PC-3 (cell line): ENCODE data around the gene CALML4. TPM values are rescaled to one million over a fixed set of nuclear protein-coding genes. Genes with fewer than 3 reads are reported as not detected.

ENCODE experiments used
- ATAC-seq: fragments of 200-7000 bp; cut with Tn5 transposase; 2 replicates; pipeline ENCODE4 v1.9.1; 2020; ENCODE audit warnings: mild to moderate bottlenecking, moderate library complexity
- BruUV-seq: library from RNA; stranded (reverse); fragments of 400-500 nt; replicated peaks from 2 replicates; lab custom pipeline; 2021; lab: Mats Ljungman, UMichigan
- CTCF ChIA-PET: fragments of 300-600 bp; sonication (Branson Sonifier 250); formaldehyde crosslinking; loops from one replicate; lab custom pipeline; 2022; ENCODE audit warnings: antibody characterized with exemption; lab: Charles Lee
- POLR2A ChIA-PET: fragments of 300-600 bp; sonication (Branson Sonifier 250); formaldehyde crosslinking; loops from one replicate; lab custom pipeline; 2022; ENCODE audit warnings: antibody characterized with exemption; ENCODE audit not compliant: unreplicated experiment; lab: Charles Lee
- DNase-seq: peaks from one replicate; pipeline ENCODE4 v3.0.0-alpha.2; 2015
- H2AFZ ChIP-seq: fragments of 300-600 bp; sonication (generic); 2 replicates; pipeline ENCODE4 v1.6.0; 2016; ENCODE audit warnings: antibody characterized with exemption, low read length
- H3F3A ChIP-seq: fragments of 300-600 bp; sonication (generic); one replicate; pipeline ENCODE4 v1.6.0; 2017; ENCODE audit warnings: antibody characterized with exemption, low read length, control low read depth, mild to moderate bottlenecking; ENCODE audit not compliant: unreplicated experiment
- H3K27ac ChIP-seq: fragments of 300-600 bp; sonication (generic); 2 replicates; pipeline ENCODE4 v1.5.1; 2016; ENCODE audit warnings: mild to moderate bottlenecking, low read length
- H3K27me3 ChIP-seq: fragments of 300-600 bp; sonication (generic); 2 replicates; pipeline ENCODE4 v1.6.1; 2016; ENCODE audit warnings: low read length, mixed read lengths
- H3K36me3 ChIP-seq: fragments of 300-600 bp; sonication (generic); 2 replicates; pipeline ENCODE4 v1.6.1; 2016; ENCODE audit warnings: low read depth, mixed run types, low read length, mixed read lengths
- H3K4me1 ChIP-seq: fragments of 300-600 bp; sonication (generic); 2 replicates; pipeline ENCODE4 v1.5.1; 2016; ENCODE audit warnings: low read length; ENCODE audit not compliant: insufficient read depth
- H3K4me2 ChIP-seq: fragments of 300-600 bp; sonication (generic); 2 replicates; pipeline ENCODE4 v1.6.0; 2016; ENCODE audit warnings: low read length
- H3K4me3 ChIP-seq: fragments of 300-600 bp; sonication (generic); 2 replicates; pipeline ENCODE4 v1.5.1; 2016; ENCODE audit warnings: mild to moderate bottlenecking, low read length, mixed read lengths
- H3K79me2 ChIP-seq: fragments of 300-600 bp; sonication (generic); 2 replicates; pipeline ENCODE4 v1.6.1; 2017; ENCODE audit warnings: low read length, mixed read lengths
- H3K9ac ChIP-seq: fragments of 300-600 bp; sonication (generic); 2 replicates; pipeline ENCODE4 v1.6.0; 2016; ENCODE audit warnings: mild to moderate bottlenecking, low read length
- H3K9me2 ChIP-seq: fragments of 300-600 bp; sonication (generic); replicated peaks from 2 replicates; pipeline ENCODE4 v1.6.1; 2016; ENCODE audit warnings: mixed run types, low read length, mixed read lengths
- H3K9me3 ChIP-seq: fragments of 300-600 bp; sonication (generic); 2 replicates; pipeline ENCODE4 v1.6.1; 2016; ENCODE audit warnings: low read length, mixed read lengths
- H4K20me1 ChIP-seq: fragments of 300-600 bp; sonication (generic); 2 replicates; pipeline ENCODE4 v1.6.1; 2016; ENCODE audit warnings: low read length, mixed read lengths
- EZH2 ChIP-seq: fragments of 300-600 bp; sonication (generic); IDR thresholded peaks from one replicate; pipeline ENCODE4 v1.6.1; 2017; ENCODE audit warnings: antibody characterized with exemption, mild to moderate bottlenecking, low read length; ENCODE audit not compliant: unreplicated experiment
- EZH2phosphoT487 ChIP-seq: fragments of 300-600 bp; sonication (generic); IDR thresholded peaks from 2 replicates; pipeline ENCODE4 v1.6.1; 2018; ENCODE audit warnings: mild to moderate bottlenecking, antibody characterized with exemption, low read length, borderline replicate concordance
- intact Hi-C: fragments of 100-400 bp; cut with micrococcal nuclease; formaldehyde crosslinking; loops from 2 replicates; pipeline ENCODE4 v1.9.0; 2023
- total RNA-seq: library from RNA; depleted of rRNA; stranded (reverse); fragments of >200 nt; gene quantifications from 2 replicates; pipeline ENCODE4 v1.2.3, GENCODE V29; 2014
- TF ChIP-seq, protein P1 (sequence below): fragments of 300-600 bp; sonication (generic); conservative IDR thresholded peaks from 2 replicates; pipeline ENCODE4 v1.5.1; 2017; ENCODE audit warnings: antibody characterized with exemption, low read depth, mild to moderate bottlenecking, low read length

Gene CALML4
- total RNA-seq, 1 experiment from 2014 or later = 4.8 TPM

GRCh38 chr15:68154923-68155559 lies 50.1 kb downstream of the CALML4 start:
- POLR2A ChIA-PET = interaction anchor here (0.5 kb wide), 1 partner anchor 47 kb away, joined by 4 read pairs; no protein-coding TSS in a partner anchor
- Histone ChIP-seq H3K9ac (no peak overlapping the region), H3K4me3 (no peak overlapping the region), H3K4me1 (no peaks in the 10 kb centered on the region), H3K27ac (no peak overlapping the region), H3K27me3 (no peaks in the 10 kb centered on the region), H3K9me2 (no peaks in the 10 kb centered on the region), H3K36me3 (peaks cover 3% of the 10 kb centered on the region; the same call in 1 of the 2 replicates), H3K79me2 (no peaks in the 10 kb centered on the region), H3F3A (no peaks in the 10 kb centered on the region), H3K9me3 (no peaks in the 10 kb centered on the region), H4K20me1 (no peaks in the 10 kb centered on the region), H2AFZ (no peak overlapping the region), H3K4me2 (no peak overlapping the region)
- ATAC-seq (0 out of 2 replicates have a peak, but pooled peaks have one; percentile 35), DNase-seq (peak; percentile 71)
- TF ChIP-seq EZH2phosphoT487 = no peak
- TF ChIP-seq, protein P1, sequence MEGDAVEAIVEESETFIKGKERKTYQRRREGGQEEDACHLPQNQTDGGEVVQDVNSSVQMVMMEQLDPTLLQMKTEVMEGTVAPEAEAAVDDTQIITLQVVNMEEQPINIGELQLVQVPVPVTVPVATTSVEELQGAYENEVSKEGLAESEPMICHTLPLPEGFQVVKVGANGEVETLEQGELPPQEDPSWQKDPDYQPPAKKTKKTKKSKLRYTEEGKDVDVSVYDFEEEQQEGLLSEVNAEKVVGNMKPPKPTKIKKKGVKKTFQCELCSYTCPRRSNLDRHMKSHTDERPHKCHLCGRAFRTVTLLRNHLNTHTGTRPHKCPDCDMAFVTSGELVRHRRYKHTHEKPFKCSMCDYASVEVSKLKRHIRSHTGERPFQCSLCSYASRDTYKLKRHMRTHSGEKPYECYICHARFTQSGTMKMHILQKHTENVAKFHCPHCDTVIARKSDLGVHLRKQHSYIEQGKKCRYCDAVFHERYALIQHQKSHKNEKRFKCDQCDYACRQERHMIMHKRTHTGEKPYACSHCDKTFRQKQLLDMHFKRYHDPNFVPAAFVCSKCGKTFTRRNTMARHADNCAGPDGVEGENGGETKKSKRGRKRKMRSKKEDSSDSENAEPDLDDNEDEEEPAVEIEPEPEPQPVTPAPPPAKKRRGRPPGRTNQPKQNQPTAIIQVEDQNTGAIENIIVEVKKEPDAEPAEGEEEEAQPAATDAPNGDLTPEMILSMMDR = peak; percentile 87
- BruUV-seq = no TSS peak
- intact Hi-C loops = loop anchor here (1.0 to 10.0 kb wide), 5 partner anchors 60 to 313 kb away; partner anchors contain the start of gene RNU6-1
- CTCF ChIA-PET = interaction anchor here (0.6 to 1.5 kb wide), 5 partner anchors 10 to 292 kb away, joined by 3 to 6 read pairs (median 4); no protein-coding TSS in a partner anchor

DNA sequence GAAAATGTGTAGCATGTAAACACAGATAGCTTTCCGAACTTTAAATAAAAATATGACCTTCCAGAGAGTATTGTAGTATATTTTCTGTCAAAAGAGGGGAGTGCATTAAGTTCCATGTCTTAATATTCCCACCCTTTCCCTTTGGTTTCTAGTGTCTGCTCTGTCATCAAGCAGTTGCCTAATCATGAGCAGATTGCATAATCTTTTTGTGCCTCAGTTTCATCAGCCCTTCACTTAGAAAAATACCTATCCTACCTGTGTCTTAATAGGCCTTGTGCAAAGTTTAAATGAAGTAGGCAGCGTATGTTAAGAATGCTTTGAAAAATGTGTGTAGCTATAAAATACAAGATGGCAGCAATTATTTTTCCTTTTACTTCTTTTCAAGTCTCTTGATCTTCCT lies 52.8 kb downstream of the CALML4 start:
- H3K4me2 ChIP-seq = no peak overlapping the region
- CTCF ChIA-PET = no interaction called here

More for the DNA sequence above, 52.8 kb downstream of the CALML4 start:
- Histone ChIP-seq H4K20me1 (no peaks in the 10 kb centered on the region), H3K27ac (no peak overlapping the region), H3K9ac (no peak overlapping the region), H3K9me3 (no peaks in the 10 kb centered on the region), H3F3A (no peaks in the 10 kb centered on the region), H3K4me3 (no peak overlapping the region), H2AFZ (no peak overlapping the region), H3K4me1 (peaks cover 10% of the 10 kb centered on the region), H3K79me2 (no peaks in the 10 kb centered on the region), H3K9me2 (no peaks in the 10 kb centered on the region), H3K36me3 (peaks cover 3% of the 10 kb centered on the region; the same call in 1 of the 2 replicates), H3K27me3 (no peaks in the 10 kb centered on the region)
- no peak for DNase-seq
- ATAC-seq = no peak
- no TSS peak for BruUV-seq
- no peak for TF ChIP-seq EZH2
- no peak for TF ChIP-seq EZH2phosphoT487
- TF ChIP-seq, protein P1 = no peak
- POLR2A ChIA-PET = no interaction called here
- intact Hi-C loops = loop anchor here (10.0 kb wide), 1 partner anchor 58 kb away; no protein-coding TSS in a partner anchor
